Pancreas (tissue), 10 donors: ENCODE data around the gene CXXC1. TPM values are rescaled to one million over a fixed set of nuclear protein-coding genes. Genes with fewer than 3 reads are reported as not detected.

Experiments
- ATAC-seq, 4 donors: fragments of 200-7000 bp; cut with Tn5 transposase; one replicate each; pipeline versions ENCODE4 v1.8.0 to v1.9.1; 2020; ENCODE audit warnings: mild to moderate bottlenecking in 4 of 4, moderate library complexity in 4 of 4
- DNase-seq, 6 donors: peaks; one replicate each; pipeline ENCODE4 v3.0.0-alpha.2; 2020
- FAIRE-seq: peaks from 2 replicates; lab custom pipeline; 2012; peaks lifted over from hg19 to GRCh38; lab: Jason Lieb, UNC
- H3K27ac ChIP-seq, 4 donors: fragments of 200-600 bp; sonication (generic); 1 replicate in 3 of 4; 2 replicates in 1 of 4; pipeline versions ENCODE4 v1.5.0 to v1.8.0; 2020
- H3K27me3 ChIP-seq, 4 donors: fragments of 200-600 bp; one replicate each; pipeline ENCODE4 v1.8.0; 2021
- H3K36me3 ChIP-seq, 3 donors: fragments of 200-600 bp; sonication (generic) in 1 of 3; one replicate each; pipeline versions ENCODE4 v1.5.0 to v1.8.0; 2020 to 2021
- H3K4me1 ChIP-seq, 3 donors: fragments of 200-600 bp; one replicate each; pipeline ENCODE4 v1.8.0; 2021
- H3K4me3 ChIP-seq, 4 donors: fragments of 200-600 bp; sonication (generic) in 2 of 4; one replicate each; pipeline versions ENCODE4 v1.5.0 to v1.8.0; 2020 to 2021
- H3K9me3 ChIP-seq, 4 donors: fragments of 200-600 bp; one replicate each; pipeline ENCODE4 v1.8.0; 2021
- CTCF ChIP-seq, 4 donors: fragments of 200-600 bp; sonication (generic) in 3 of 4; IDR thresholded peaks; one replicate each; pipeline versions ENCODE4 v1.5.0 to v1.8.0; 2021; ENCODE audit warnings: antibody characterized with exemption in 4 of 4
- WGBS, 2 donors: extraction: QIAGEN DNeasy Blood & Tissue Kit; methylation state at CpG; one replicate each; pipeline ENCODE4 v1.1.7; 2013; 5-methylcytosine and 5-hydroxymethylcytosine counted together
- intact Hi-C, 3 donors: fragments of 100-400 bp; cut with DNase I; formaldehyde crosslinking; loops; one replicate each; pipeline versions ENCODE4 v1.11.1 to v1.14.2; 2022
- polyA plus RNA-seq, 2 donors: library from polyadenylated mRNA; stranded (reverse); fragments of 200-250 nt; gene quantifications; one replicate each; pipeline ENCODE4 v1.2.3, GENCODE V29; 2013
- total RNA-seq, 6 donors: library from RNA; stranded (reverse); fragmentation: NEBNext Ultra II Directional in 4 of 6; extraction: Animal tissue kit (Norgen Biotek cat#: 25700) in 4 of 6; gene quantifications; one replicate each; pipeline versions ENCODE4 v1.2.1 to v1.2.4, GENCODE V29; 2021 to 2023
- donor health status: healthy with polysubstance abuse.
- donor health status: DM: no; HTN: no; CAD: no; lungs with moderate emphysema.
- donor health status: DM: no; HTN: no; CAD: no.
- donor health status: control.
- donor health status: control.
- donor health status: Bipolar disorder and iron deficiency.
- donor health status: DM: yes; HTN: yes; CAD: no.
- donor health status: DM: no; HTN: no; CAD: no.
- donor health status: DM: no; HTN: no; CAD: no.
- donor health status: DM: yes; HTN: yes; CAD: no.

CXXC1 gene
- total RNA-seq: 10 to 100 TPM; 39.6 to 71.1 (median 52.9) TPM
- polyA plus RNA-seq: 100 to 1,000 TPM; 236 to 245 TPM

GRCh38 chr18:50287441-50288347, at the start of gene CXXC1:
CXXC1 (minus strand) TSS chr18:50287692; CDS start chr18:50287589, 103 bp downstream.
- Histone ChIP-seq H3K4me1 (peaks cover 0 to 6% (median 4%) of the 10 kb centered on the region in 3 donors), H3K36me3 (peaks cover 0 to 5% (median 0%) of the 10 kb centered on the region in 3 donors), H3K4me3 (peak within 1 kb of the TSS; percentile 43 to 81 (median 75)), H3K27ac (peak within 1 kb of the TSS; percentile 80 to 92 (median 83)), H3K27me3 (no peaks in the 10 kb centered on the region), H3K9me3 (no peaks in the 10 kb centered on the region)
- intact Hi-C loops: no loop called here
- peak; percentile 29 to 45 (median 30) for TF ChIP-seq CTCF (IDR thresholded peaks at IDR 0.05)
- FAIRE-seq (no peak), ATAC-seq (peak; percentile 93 to 96 (median 94)), DNase-seq (peak; percentile 93 to 98 (median 97))
- 0% methylated on average over 76 of the region's 76 CpGs for WGBS, 2 donors

GRCh38 chr18:50334546-50335152, 47.2 kb upstream of the CXXC1 start:
- ATAC-seq (no peak), DNase-seq (no peak), FAIRE-seq (no peak)
- no peaks in the 10 kb centered on the region for H3K27me3 ChIP-seq
- TF ChIP-seq CTCF (IDR thresholded peaks at IDR 0.05): no peak
- no peak overlapping the region for H3K27ac ChIP-seq
- H3K4me1 ChIP-seq: no peaks in the 10 kb centered on the region
- H3K36me3 ChIP-seq: no peaks in the 10 kb centered on the region
- WGBS, 2 donors: 80 to 90% methylated on average over 7 of the region's 7 CpGs
- intact Hi-C loops: no loop called here
- H3K4me3 ChIP-seq: no peak overlapping the region
- no peaks in the 10 kb centered on the region for H3K9me3 ChIP-seq

GRCh38 chr18:50331691-50332090, 44.2 kb upstream of the CXXC1 start:
- H3K4me3 ChIP-seq: no peak overlapping the region
- 84 to 96% methylated on average over 1 of the region's 1 CpG for WGBS, 2 donors
- intact Hi-C loops: no loop called here
- FAIRE-seq: no peak
- H3K4me1 ChIP-seq: no peaks in the 10 kb centered on the region
- no peak for ATAC-seq
- no peak for TF ChIP-seq CTCF (IDR thresholded peaks at IDR 0.05)
- no peaks in the 10 kb centered on the region for H3K27me3 ChIP-seq
- no peak overlapping the region for H3K27ac ChIP-seq
- no peaks in the 10 kb centered on the region for H3K9me3 ChIP-seq
- no peaks in the 10 kb centered on the region for H3K36me3 ChIP-seq
- DNase-seq: no peak

- no peak for FAIRE-seq
These were observed 42.7 kb upstream of the CXXC1 start for GRCh38 chr18:50330176-50330575.

More at GRCh38 chr18:50330176-50330575, 42.7 kb upstream of the CXXC1 start:
- no peak overlapping the region for H3K27ac ChIP-seq
- no peak for ATAC-seq
- no peak overlapping the region for H3K4me3 ChIP-seq
- H3K27me3 ChIP-seq: no peaks in the 10 kb centered on the region
- H3K36me3 ChIP-seq: no peaks in the 10 kb centered on the region
- no peaks in the 10 kb centered on the region for H3K9me3 ChIP-seq
- TF ChIP-seq CTCF (IDR thresholded peaks at IDR 0.05): no peak
- no peak for DNase-seq
- H3K4me1 ChIP-seq: no peaks in the 10 kb centered on the region
- intact Hi-C loops: no loop called here
